HG03432 (cell line): ENCODE data around the gene SS18L1.

Experiments used
- ATAC-seq: cut with Tn5 transposase; IDR thresholded peaks from one replicate; pipeline ENCODE4 v1.9.1; 2021; ENCODE audit warnings: mild to moderate bottlenecking, moderate library complexity; ENCODE audit not compliant: unreplicated experiment

Gene SS18L1

GRCh38 chr20:62168890-62169435 lies 25.4 kb downstream of the SS18L1 start:
- no peak for ATAC-seq

GRCh38 chr20:62170536-62170935 lies 27.0 kb downstream of the SS18L1 start:
- no peak for ATAC-seq

- no peak for ATAC-seq
Observed at GRCh38 chr20:62171245-62171644, 27.7 kb downstream of the SS18L1 start.

- no peak for ATAC-seq
Observed at GRCh38 chr20:62172666-62173065, 29.1 kb downstream of the SS18L1 start.

GRCh38 chr20:62174021-62174804 lies 30.6 kb downstream of the SS18L1 start:
- ATAC-seq = no peak

GRCh38 chr20:62174870-62175624 lies 31.5 kb downstream of the SS18L1 start:
- ATAC-seq = no peak

- no peak for ATAC-seq
Observed at GRCh38 chr20:62175711-62176110, 32.1 kb downstream of the SS18L1 start.

GRCh38 chr20:62176866-62177265 lies 33.3 kb downstream of the SS18L1 start:
- ATAC-seq = no peak

GRCh38 chr20:62177307-62177706 lies 33.7 kb downstream of the SS18L1 start:
- no peak for ATAC-seq

GRCh38 chr20:62178316-62179161 lies 35.0 kb downstream of the SS18L1 start:
- no peak for ATAC-seq

- no peak for ATAC-seq
Observed at GRCh38 chr20:62179162-62179504, 35.6 kb downstream of the SS18L1 start.

GRCh38 chr20:62181808-62182207 lies 38.2 kb downstream of the SS18L1 start:
- ATAC-seq = no peak

- ATAC-seq = peak; percentile 94
Observed at GRCh38 chr20:62182469-62183425, 39.2 kb downstream of the SS18L1 start, which contains the start of gene MTG2. Gene MTG2, plus strand, starts transcription at chr20:62183028. Its CDS starts 10,393 bp downstream, at chr20:62193421.

- ATAC-seq = no peak
Observed at GRCh38 chr20:62183426-62184142, 40.0 kb downstream of the SS18L1 start.

GRCh38 chr20:62186096-62186426 lies 42.5 kb downstream of the SS18L1 start:
- no peak for ATAC-seq

GRCh38 chr20:62186887-62187866 lies 43.6 kb downstream of the SS18L1 start:
- ATAC-seq = no peak

- no peak for ATAC-seq
Observed at GRCh38 chr20:62190639-62191411, 47.3 kb downstream of the SS18L1 start.
